Endothelial cell of umbilical vein (primary cell): Measurements from ENCODE around the gene RPS6KL1.

Source experiments
- CTCF ChIP-seq, 2 donors: IDR thresholded peaks; 1 replicate in 1 of 2; 2 replicates in 1 of 2; pipeline ENCODE4 v1.5.1; 2011; ENCODE audit warnings: low read length in 2 of 2, mild to moderate bottlenecking in 2 of 2, moderate library complexity in 2 of 2, control low read depth in 1 of 2, inconsistent platforms in 1 of 2, low read depth in 1 of 2; ENCODE audit not compliant: insufficient read depth in 1 of 2; ENCODE audit errors: extremely low read depth in 1 of 2
- EZH2 ChIP-seq: IDR thresholded peaks from 2 replicates; pipeline ENCODE4 v1.6.1; 2012; ENCODE audit warnings: borderline replicate concordance, low read depth, mild to moderate bottlenecking, moderate library complexity, low read length, inconsistent platforms; ENCODE audit not compliant: severe bottlenecking
- FOS ChIP-seq: IDR thresholded peaks from 2 replicates; pipeline ENCODE4 v1.6.1; 2011; ENCODE audit warnings: mild to moderate bottlenecking, low read length, moderate library complexity, borderline replicate concordance; ENCODE audit not compliant: insufficient read depth
- GATA2 ChIP-seq: IDR thresholded peaks from 2 replicates; pipeline ENCODE4 v1.7.0; 2011; ENCODE audit warnings: low read depth, mild to moderate bottlenecking, moderate library complexity, mixed read lengths, low read length; ENCODE audit not compliant: insufficient read length, insufficient read depth
- JUN ChIP-seq: IDR thresholded peaks from 2 replicates; pipeline ENCODE4 v1.6.1; 2011; ENCODE audit warnings: borderline replicate concordance, low read depth; ENCODE audit not compliant: insufficient read length, insufficient read depth
- MAX ChIP-seq: IDR thresholded peaks from 2 replicates; pipeline ENCODE4 v1.6.1; 2011; ENCODE audit not compliant: insufficient read depth, insufficient read length
- MYC ChIP-seq: IDR thresholded peaks from one replicate; pipeline ENCODE4 v1.6.1; 2011; ENCODE audit warnings: mild to moderate bottlenecking, low read depth, low read length
- POLR2A ChIP-seq: IDR thresholded peaks from 2 replicates; pipeline ENCODE4 v1.6.1; 2012; ENCODE audit warnings: low read depth, mild to moderate bottlenecking, control low read depth, low read length
- POLR2AphosphoS5 ChIP-seq: IDR thresholded peaks from 2 replicates; pipeline ENCODE4 v1.6.1; 2012; ENCODE audit warnings: low read depth, mild to moderate bottlenecking, control low read depth, low read length, moderate library complexity; ENCODE audit not compliant: insufficient read depth

GRCh38 chr14:74911221-74911620 lies 11.8 kb downstream of the RPS6KL1 start:
- no peak for TF ChIP-seq POLR2A
- TF ChIP-seq CTCF (IDR thresholded peaks at IDR 0.05; ENCODE audit: extremely low read depth in 1 of 2, insufficient read depth in 1 of 2, low read depth in 1 of 2, low read length in 2 of 2) = no peak
- no peak for TF ChIP-seq JUN
- no peak for TF ChIP-seq POLR2AphosphoS5
- TF ChIP-seq MYC = no peak
- TF ChIP-seq EZH2 = no peak
- no peak for TF ChIP-seq MAX
- TF ChIP-seq GATA2 = no peak
- TF ChIP-seq FOS = no peak
